HG03066 (cell line): Measurements from ENCODE around the gene SLF2.
"Not testable (repeated sequence)": the region's sequence is repeated elsewhere in the genome, so short reads cannot be mapped to it uniquely, and the experiment has no call there.

Experiments used
- ATAC-seq: cut with Tn5 transposase; IDR thresholded peaks from one replicate; pipeline ENCODE4 v1.9.1; 2021; ENCODE audit warnings: low read depth; ENCODE audit not compliant: unreplicated experiment

Gene SLF2

DNA sequence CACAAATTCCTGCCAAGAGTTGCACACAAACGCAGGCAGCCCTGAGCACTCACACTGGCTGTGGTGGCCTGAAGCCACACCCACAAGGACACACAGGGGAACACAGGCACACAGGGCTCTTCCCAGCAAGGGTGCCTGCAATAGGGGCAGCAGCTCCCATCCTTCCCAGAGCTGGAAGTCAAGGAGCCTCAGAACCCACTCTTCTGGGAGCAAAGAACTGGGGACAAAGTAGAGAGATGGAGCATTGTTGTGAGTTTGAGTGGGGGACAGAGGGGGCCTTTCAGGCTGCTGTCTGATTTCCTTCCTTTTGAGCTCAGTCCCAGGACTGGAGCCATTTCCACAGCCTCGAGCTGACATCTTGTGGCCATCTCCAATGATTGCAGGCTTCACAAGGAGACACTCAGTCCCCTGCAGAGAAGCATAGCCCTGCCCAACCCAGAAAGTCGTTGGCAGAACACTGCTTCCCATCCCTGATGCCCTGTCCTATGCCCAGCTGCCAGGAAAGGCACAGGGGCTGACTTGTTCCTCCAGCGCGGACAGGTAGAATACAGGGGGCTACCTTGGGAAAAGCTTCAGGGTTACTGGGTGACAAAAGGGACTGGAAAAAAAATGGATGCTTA, 34.4 kb upstream of the SLF2 start:
- no peak for ATAC-seq

DNA sequence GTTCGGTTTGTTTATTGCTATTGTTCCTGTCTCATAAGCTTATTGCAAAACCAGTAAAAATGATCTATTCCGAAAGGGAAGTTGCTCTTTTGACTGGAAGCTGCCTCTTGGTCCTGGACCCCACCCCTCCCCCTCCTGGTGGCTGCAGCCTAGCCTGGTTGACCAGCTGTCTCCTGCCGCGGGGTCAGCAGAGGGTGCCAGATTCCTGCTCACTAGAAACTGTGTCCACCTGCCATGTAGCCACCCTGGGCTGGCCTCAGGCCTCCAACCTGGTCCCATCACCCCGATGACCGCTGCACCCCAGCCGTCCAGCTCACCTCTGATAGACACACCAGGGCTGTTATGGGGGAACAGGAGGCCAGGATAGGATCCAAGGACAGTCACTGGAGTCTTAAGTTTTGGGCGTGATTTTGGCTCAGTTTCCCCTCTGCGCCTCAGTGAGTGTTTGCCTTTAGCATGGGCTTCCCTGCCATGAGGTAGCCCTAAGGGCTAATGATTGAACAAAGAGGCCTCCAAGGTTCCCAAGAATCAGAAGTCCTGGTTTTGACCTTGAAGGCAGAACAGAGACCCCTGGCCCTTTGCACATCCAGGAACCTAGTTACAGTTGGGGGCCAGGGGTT, 32.9 kb upstream of the SLF2 start:
- ATAC-seq: no peak

DNA sequence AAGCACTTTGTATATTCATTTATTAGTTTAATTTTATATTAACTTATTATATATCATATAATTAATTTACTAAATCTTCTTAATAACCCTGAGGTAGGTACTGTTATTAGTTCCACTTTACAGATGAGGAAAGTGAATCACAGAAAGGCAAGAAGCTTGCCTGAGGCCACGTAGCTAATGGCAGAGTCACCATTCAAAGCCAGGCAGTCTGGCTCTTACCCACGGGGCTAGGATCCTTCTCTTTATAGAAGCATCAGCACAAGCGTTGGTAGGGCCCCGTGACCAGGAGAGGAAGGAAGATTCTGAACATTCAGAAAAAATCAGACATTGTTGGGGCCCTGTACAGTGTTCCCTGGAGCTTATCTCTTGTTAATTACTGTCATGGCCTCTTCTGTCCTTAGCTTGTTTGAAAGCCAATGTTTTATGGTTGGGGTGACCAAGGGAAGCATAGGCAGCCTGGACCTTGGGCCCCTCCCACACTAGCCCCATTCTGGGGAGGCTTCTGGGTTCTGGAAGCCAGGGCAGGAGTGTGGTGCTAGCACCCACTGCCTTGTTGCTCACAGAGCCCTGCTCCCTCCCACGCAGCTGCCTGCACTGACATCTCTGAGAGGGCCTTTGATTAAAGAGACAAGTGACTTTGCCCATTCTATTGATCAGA, 31.1 kb upstream of the SLF2 start:
- ATAC-seq: no peak

DNA sequence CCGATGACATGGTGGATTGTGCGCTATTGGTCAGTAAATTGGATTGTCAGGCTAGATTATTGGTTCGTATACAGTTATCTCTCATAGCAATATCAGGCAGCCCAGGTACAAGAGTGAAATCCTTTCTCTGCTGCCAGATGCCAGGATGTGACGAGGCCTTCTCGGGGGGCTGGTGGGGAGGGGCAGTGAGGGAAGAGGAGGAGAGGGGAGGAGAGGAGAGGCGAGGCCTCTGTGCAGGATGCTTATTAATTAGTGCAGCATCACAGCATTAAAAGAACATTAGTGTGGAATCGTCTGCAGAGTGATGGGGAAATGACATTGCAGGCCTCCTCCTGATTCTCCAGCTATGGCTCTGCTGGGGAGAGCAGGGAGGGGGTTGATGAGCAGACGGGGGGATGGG, 30.5 kb upstream of the SLF2 start:
- no peak for ATAC-seq

DNA sequence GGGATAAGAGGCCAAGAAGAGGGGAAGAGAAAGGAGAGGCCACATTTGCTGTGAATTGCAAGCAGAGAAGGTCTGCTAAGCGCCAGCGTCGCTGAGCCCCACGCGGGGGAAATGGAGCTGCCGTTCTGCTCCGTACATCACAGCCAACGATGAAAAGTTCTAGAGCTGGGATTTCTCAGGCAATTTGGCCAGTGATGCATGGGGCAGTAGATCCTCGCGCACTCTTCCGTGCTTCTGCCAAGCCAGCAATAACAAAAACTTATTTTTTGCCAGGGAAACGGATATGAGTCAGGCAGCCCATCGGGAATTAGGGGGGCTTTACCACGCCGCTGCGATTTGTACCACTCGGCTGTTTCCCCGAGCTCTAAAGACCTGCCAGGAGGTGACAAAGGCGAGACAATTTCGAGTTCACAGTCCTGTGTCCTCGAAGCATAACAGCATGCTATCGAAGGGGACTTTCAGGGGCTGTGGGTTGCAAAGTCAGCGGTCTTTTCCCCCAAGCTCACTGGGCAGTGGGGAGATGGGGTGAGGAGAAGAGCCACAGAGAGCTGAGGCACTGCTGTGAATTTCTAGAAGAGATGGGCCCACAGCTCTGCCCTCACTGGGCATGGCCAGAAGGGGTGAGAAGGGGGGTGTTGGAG, 30.0 kb upstream of the SLF2 start:
- no peak for ATAC-seq

DNA sequence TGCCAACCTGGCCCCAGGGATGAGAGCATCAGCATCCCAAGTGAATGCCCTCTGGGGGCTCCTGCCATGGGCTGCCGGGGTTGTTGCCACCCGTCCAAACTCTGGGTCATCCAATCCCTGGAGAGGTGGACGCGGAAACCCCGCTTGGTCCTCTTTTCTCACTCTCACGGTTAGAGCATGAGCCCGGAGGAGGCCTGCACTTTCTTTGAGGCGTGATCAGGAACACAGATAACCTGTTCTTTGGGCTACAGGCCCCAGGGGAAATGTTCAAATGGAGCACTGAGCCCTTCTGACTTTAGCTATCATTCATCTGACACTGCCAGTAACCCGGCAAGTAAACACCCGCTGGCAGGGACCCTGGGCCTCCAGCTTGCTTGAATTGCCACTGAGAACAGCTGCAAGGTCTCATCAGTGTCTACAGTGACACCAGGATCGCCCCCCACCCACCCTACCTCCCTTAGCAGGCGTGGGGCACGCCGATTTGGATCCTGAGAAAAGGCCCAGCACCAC, 29.4 kb upstream of the SLF2 start:
- ATAC-seq: no peak

DNA sequence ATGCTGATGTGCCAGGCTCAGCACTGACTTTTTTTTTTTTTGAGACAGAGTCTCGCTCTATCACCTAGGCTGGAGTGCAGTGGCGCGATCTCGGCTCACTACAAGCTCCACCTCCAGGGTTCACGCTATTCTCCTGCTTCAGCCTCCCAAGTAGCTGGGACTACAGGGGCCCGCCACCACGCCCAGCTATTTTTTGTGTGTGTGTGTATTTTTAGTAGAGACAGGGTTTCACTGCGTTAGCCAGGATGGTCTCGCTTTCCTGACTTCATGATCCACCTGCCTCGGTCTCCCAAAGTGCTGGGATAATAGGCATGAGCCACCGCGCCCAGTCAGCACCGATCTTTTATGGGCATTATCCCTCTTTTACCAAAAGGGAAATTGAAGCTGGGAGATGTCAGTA, 27.2 kb upstream of the SLF2 start:
- ATAC-seq: not testable (repeated sequence)

DNA sequence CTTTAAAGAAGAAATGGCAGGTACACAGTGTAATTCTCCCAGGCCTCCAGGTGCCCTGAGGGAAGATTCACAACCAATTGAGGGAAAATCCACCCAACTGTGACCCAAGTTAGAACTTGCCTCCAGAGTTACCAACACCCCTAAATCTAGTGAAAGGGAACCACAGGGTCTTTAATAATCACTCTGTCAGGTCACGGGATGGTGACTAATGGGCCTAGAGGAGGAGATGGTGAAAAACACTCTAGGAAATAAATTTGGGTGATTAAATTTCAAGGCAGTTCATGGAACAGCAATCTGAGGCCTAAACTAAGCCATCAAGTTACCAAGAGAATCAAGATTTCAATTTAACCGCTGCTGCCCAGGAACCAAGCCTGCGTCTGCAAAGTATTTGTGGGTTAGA, 26.7 kb upstream of the SLF2 start:
- no peak for ATAC-seq

DNA sequence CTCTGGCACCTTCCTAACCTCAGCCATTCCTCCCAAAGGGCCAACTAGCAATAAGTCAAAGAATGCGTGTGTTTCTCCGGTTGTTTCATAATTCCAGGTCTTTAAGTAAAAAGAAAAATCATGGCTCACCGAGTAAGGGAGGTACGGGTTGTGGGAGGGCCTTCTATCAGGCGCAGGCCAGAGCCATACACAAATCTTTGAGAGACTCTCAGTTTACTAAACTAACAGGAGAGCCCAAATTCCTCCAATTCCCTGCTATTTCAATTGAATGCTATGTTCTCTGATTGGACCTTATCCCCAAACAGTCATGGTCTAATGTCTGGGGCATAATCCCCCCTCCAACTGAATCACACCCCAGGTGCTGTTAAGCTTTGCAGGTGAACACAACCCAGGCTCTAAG, 26.2 kb upstream of the SLF2 start:
- ATAC-seq: no peak

DNA sequence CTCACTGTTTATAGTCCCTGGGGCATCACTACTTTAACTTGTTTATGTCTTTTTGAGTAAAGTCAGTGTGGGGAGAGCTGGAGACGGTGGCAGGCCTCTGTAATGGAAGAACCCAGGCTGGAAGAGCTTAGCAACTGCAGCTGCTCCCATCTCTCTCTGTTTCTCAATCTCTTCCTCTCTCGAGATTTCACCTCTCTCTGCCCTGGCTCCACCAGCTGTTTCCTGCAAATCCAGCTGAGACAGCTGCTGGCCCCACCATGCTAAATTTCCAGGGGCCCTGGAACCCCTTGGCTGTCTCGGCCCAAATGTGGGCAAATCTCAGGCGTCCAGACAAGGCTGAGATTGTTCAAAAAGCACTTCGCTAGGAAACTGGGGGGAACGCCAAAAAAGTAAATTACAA, 25.8 kb upstream of the SLF2 start:
- ATAC-seq: no peak

DNA sequence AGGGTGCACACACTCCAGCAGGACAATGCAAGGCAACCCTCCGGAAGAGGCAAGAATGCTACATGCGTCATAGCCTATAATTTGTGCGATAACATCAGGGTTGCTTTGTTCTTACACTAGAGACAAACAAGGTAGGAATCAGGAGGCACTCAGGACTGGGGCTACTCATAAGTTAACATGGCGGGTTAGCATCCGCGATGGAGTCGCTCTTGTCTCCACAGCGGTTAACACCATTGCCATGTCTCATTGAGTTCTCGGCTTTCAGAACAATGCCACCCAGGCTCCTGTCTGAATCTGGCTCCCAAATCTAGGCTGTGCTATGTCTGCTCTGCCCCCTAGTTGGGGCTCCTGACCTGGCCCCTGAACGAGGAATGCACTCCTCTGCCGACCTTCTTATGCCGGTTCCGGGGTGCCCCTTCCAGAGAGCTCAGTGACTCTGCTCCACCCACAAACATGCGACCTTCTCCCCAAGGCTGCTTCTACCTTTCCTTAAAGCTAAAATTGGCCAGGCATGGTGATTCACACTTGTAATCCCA, 24.9 kb upstream of the SLF2 start:
- ATAC-seq: no peak

DNA sequence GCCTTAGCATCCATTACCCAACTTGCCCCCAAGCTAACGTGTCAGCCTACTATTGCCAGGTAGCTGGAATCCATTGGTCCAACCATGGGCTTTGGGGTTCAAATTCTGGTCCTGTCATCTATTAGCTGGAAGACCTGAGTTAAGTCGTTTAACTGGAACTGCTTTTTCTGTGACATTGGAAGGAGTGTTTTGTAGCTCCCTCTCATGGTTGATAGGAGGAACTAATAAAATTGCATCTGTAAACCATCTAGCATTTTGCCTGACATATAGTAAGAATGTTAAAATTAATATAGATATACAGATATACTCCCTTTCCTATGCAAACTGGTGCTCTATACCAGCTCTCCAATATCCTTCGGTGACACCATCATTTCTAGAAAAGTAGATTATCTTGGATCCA, 23.8 kb upstream of the SLF2 start:
- ATAC-seq: no peak

DNA sequence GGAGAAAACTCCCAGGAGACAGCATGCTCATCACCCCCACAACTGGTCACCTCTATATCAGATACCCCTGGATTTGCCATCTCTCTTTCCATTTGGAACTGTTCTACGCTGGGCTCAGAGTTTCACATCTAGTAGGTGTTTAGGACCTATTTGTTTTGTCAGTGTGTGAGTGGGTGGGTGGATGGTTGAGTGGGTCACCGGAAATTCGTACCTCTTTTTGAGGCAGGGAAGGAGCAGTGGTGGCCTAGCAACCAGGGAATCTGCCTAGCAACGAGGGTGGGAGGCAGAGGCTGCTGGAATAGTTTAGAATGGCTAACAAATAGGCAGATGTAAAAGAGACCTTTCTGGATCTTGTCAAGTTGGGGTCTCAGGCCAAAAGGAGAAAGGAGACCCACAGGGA, 23.2 kb upstream of the SLF2 start:
- no peak for ATAC-seq

DNA sequence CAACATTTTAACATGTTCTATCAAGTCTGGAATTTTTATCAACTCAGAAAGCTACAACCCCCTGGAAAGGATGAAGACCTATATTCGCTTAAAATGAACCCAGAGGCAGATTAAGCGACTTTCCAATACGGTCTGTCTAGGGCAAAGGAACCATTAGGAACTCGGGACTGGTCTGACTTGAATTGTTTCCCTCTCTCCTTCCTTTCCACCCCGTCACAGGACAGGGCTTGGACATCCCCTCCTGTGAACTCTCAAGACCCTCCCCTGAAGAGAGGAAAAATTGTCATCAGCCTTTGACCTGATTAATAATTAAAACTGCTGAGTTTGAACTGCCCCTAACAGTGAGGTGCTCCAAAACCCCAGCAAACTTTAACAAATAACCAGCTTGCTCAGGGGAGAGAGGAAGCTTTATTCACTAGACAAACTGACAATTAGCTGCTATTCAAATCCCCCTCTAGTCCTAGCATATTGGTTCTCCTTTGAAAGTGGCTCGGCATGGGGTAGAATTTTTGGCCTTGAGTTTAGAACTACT, 22.6 kb upstream of the SLF2 start:
- no peak for ATAC-seq

DNA sequence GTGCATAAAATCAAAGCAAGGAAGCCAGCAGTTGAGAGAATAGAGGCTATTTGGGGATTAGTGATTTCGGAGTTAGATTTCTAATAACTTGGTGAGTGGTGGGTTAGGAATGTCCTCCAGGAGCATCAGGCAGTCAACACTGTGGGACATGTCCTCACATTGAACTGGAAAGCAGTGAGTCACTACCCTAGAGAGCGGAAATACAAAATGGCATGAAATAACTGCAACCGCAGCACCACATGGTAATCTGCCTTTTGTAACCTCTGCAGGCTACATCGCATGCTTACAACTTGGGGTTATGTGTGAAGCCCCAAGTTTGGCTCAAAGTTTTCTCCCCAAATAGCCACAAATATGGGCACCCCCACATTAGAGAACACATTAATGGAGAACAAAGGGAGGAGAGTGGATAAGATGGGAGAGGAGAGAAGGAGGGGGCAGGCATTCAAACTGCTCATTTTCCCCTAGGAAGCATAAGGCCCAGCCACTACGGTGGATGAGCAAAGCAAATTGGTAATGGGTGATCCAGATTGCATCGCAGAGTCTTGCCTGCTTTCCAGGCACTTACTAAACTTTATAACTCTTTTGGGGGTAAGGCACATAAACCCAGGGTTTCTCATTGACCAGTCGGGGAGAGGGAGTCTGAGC, 22.0 kb upstream of the SLF2 start:
- no peak for ATAC-seq

DNA sequence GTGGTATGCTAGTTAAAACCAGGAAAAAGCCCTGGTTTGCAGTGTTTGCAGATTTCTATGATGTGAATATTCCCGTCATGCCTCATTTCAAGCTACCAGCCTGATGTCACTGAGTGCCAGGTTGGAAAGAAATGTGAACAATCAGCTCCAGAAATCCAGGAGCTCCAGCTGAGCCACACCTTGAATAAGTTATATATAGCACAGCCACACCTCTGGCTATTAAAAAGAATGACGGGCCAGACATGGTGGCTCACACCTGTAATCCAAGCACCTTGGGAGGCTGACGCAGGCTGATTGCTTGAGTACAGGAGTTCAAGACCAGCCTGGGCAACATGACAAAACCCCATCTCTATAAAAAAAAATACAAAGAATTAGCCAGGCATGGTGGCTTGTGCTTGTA, 18.7 kb upstream of the SLF2 start:
- ATAC-seq: no peak

DNA sequence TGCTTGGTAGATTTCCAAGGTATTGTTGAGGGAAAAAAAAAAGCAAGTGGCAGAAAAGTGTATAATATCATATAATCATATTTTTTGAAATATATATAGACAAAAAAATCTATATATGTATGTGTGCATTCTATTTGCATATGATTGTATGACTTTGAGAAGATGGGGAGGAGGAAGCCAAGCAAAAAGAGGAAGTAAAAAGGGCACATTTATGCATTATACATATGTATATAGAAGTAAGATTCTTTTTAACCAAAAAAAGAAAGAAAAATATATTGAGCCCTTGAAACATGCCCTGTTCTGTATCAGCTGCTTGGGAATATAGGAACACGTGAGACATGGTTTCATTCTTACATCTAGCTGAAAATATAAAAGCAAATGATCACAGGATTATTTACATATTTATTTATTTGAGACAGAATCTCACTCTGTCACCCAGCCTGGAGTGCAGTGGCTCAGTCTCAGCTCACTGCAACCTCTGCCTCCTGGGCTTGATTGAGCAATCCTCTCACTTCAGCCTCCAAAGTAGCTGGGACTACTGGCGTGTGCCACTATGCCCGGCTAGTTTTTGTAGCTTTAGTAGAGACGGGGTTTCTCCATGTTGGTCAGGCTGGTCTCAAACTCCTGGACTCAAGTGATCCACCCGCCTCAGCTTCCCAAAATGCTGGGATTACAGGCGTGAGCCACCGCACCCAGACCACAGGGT, 18.0 kb upstream of the SLF2 start:
- ATAC-seq: no peak

DNA sequence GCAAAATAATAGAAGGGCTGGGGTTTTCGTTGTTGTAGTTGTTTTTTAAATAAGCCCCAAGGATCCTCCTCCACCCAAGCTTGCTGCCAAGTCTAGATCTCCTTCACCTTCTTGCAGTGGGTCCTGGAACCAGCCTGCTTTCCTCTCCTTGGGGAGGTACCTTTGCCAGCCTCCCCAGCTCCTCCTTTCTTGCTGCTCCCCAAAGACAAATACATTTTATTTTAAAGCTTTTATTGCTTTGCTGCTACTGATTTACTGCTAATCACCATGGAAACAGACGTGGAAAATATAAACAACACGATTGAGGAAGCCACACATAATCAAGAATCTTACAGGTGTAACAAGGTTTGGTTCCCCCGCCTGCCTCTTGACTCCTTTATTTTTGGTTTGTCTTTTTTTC, 17.4 kb upstream of the SLF2 start:
- no peak for ATAC-seq

DNA sequence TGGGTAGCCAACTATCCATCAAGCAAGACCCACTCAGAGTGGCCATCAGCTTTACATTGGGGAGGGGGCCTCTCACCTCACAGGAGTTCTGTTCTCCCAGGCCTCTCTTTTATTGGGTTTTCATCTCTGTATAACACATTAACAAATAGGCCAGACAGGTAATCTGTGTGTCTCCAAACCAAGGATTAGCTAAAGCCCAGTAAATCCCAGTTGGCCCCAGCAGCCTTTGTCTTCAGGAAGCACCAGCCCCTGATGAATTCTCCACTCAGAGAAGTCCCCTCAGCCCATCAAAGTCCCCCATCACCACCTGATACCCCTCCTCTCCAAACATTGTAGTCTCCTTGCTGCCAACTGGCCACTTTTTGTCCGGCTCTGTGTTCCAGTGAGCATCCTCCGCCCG, 16.9 kb upstream of the SLF2 start:
- ATAC-seq: no peak

DNA sequence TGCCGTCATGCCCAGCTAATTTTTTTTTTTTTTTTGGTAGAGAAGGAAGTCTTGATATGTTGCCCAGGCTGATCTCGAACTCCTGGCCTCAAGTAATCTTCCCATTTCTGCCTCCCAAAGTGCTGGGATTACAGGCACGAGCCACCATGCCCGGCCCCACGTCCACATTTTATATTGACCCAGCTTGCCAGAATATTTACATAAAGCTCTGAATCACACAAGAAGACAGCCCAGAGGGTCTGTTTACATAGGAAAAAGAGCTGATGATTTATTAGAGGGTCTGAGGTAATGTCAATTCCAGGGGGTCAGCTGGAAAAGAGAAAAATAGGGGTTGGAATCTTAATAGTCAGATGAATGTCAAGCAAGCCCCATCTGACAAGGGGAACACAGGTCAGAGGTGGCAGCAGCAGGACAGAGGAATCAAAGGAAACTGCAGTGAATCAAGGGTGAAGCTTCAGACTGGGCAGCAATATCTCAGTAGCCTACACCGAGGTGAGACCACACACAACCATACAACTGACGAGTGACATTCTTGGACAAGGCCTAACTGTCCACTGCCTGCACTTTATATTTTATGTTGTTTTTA, 15.8 kb upstream of the SLF2 start:
- ATAC-seq: no peak
